Glomerular visceral epithelial cell (primary cell): Measurements from ENCODE around the gene ANK2.

ENCODE experiments used
- DNase-seq: peaks from one replicate; pipeline ENCODE4 v3.0.0-alpha.2; 2016; ENCODE audit errors: extremely low spot score

The ANK2 gene

DNA sequence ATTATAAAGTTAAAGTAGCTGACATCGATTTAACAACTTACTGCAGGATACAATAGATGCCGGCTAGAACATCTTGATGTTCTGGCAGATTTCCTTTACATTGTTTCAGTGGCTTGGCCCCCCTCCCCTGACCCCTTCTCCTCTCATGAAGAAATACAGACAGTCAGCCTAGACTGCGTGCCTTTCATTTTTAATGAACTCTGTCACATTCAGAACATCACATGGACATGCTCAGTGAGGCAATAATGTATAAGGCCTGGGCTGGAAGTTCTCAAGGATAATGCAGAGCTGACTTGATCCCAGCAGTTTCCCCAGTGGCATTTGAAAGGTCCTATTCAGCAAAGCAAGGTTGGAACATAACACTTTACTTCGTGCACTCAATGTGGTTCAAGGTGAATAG, 239.2 kb downstream of the ANK2 start:
- DNase-seq, result no peak

DNA sequence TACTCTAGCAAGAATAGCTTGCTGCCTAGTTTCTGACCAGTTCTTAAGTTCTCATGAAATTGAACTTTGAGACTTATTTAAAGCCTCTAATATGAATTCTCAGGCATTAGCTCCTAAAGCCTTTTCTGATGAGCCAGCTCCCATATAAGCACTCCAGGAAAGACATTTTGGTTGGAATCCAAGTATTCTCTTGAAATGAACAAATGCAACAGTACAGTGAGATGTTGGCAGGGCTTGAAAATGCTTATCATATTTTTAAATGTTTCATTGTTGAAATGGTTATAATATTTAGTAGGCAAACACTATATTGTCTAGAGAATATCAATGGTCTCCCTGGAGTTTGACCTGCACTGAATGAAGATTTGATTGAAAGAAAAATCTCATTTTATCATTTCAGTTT, 240.3 kb downstream of the ANK2 start:
- no peak for DNase-seq

DNA sequence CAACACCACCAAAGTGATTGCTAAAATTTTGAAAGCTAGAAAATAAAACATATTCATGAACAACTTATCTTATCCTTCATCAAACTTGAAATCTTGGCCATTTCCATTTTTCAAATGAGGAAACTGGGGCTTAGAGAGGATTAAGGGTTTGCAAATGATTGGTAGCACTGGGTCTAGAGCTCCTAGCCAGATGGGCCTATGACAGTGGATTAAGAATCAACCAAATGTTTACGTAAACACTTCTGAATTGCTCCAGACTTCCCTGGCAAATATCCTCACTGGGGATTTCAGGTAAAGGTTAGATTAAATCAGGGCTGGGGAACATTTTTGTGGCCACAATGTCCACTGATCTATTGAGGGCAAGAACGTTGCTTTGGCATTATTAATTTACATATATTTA, 241.2 kb downstream of the ANK2 start:
- DNase-seq, result no peak

DNA sequence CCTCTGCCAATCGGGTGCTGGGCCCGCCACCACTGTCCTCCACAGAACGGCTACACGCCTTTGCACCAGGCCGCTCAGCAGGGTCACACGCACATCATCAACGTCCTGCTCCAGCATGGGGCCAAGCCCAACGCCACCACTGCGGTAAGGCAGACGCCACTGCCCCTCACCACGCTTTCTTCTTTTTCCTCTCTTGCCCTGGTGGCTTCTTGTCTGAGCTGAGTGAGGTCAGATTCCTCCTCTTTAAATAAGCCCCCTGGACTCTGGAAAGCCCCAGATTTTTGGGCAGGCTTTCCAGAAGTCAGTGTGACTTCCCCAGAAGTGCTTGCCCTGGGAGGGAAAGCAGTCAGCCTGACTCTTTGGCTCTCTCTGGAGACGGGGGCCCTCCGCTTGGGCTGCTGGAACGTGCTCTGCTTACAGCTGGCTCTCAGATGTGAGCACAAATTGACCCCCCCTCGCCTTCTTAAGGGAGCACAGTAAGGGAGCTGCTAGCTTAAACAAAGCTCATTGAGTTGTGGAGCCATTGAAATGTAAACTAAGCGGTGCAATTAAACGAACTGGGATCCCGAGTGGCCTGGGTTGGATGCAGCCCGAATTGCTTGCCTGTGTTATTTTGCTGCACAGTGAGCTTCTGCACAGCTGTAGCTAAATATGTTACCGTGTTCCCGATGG, 243.1 kb downstream of the ANK2 start:
- DNase-seq, result no peak

DNA sequence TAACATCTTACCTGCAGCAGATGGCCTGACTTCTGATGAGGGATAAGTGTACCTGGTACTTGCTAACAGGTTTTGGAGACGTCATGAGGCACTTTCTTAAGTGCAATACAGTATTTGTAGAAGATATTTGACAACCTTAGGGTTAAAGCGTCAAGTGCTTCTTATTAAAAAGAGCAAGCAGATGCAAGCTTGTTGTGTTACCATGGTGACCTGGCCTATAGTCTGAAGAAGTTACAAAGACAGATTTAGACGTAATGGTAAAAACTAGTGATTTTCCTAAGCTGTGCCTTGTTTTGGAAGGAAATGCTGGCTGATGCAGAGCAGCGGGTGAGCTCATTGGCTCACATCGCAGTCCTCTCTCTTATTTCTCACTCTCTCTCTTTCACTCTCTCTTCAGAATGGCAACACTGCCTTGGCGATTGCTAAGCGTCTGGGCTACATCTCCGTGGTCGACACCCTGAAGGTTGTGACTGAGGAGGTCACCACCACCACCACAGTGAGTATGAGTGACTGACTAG, 243.6 kb downstream of the ANK2 start:
- DNase-seq, result no peak

DNA sequence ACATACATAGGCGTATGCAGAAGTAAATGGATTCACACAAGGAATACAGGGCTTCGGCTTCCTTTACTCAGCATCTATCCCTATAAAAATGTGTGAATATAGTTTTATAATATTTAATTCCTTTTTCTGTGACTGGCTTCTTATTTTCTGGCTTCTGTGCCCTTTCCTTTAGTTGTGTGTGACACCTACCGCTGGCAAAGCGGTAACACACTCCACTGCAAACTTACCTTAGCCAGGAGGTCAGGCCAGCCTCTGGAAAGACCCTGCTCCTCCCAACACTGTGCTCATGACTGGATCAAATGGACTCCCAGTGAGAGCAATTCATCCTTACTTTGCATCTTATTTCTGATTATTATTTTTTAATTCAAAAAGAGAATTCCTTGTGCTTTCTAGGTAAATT, 244.2 kb downstream of the ANK2 start:
- no peak for DNase-seq

DNA sequence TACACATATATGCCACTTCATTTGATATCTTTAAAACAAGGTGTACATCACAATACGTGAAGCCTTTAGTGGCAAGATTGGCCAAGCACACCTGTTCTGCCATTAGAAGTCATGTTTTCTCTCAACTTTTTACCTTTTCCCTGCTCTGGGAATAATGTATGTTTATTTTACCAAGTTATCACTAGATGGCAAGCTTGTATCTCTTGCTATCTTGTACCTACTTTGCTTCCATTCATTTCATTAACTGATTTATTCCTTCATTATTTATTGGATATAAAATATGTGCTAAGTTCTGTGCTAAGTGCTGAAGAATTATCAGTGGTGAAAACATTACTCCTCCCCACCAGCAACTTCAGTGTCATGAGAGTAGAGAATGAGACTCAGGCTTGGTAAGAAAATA, 245.5 kb downstream of the ANK2 start:
- no peak for DNase-seq

DNA sequence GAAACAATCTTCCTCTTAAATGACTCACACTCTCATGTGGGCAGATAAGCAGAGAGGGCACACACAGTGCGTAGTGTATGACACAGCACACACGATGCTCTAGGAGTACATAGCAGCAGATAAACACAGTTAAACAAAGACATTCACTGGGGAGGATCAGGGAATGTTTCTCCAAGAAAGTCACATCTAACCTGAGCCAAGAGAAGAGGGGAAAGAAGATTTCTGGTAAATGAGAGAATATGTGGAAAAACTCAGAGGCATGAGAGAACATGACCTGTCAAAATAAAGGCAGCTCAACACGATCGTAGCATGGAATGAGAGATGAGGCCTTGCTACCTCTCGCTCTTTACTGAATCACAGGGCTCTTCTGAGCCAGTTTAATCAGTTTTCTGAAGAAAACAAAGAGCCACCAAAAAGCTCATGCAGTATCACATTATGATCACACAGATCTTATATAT, 251.0 kb downstream of the ANK2 start:
- peak; percentile 53 for DNase-seq

DNA sequence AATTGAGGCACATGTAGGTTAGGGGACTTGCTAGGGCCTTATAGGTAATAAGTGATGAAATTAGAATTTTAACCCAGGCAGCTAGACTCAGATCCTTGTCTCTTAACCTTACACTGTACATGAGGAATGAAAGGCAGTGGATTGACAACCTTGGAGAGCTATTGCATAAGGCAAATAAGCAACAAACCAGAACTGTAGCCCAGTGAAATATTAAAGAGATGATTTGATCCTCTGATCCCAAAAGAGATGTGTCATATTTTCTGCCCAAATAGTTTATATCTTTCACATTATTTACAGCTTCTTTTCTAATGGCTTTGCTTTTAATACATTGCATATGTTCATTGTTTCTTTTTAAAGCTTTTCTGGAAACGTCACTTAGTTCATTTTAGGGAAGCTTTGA, 252.6 kb downstream of the ANK2 start:
- DNase-seq, result no peak

DNA sequence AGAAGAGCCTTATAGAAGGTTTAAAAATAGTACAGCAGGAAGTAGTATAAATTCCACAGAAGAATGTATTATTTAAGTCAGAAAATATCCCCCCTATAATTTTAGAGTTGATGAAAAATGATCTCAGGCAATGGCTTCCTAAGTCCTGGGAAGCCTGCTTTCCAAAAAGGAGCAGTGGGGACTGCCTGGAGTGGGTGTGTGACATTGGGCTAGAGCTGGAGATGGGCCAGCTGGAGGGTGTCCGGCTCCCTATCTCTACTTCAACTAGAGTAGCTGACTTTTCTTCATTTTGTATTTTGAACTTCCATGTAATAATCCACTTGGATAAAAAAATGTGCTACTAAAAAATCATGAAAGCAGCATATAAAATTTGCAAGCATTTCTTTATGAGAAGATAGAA, 253.9 kb downstream of the ANK2 start:
- no peak for DNase-seq

DNA sequence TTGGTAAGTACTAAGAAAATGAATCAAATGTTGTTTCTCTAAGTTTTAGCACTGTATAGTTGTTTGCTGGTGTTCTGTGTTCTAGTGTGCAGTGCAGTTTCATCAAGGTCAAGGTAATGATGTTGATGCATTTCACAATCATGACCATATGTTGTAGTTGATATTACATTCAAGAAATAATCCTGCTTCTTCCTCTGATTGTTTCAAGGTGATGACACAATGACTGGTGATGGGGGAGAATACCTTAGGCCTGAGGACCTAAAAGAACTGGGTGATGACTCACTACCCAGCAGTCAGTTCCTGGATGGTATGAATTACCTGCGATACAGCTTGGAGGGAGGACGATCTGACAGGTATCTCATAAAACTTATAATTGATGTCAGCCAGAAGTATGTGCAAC, 261.6 kb downstream of the ANK2 start:
- no peak for DNase-seq

DNA sequence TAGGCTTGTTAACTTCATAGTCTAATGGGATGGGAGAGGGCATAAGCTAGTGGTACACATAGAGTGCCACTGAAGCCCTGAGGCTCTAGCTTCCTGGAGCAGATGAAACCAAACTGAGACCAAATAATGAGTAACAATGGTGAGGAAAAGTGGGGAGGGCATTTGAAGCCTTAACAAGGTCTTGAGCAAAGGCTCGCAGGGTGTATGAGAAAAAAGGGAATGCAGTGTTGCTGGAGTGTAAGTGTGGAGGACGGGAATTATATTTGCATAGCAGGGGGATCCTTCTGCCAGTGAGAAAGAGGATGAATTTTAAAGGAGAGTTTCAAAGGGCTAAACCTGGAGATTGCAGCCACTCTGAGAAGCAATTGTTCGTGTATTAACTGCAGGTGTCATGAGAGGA, 263.1 kb downstream of the ANK2 start:
- DNase-seq, result no peak

DNA sequence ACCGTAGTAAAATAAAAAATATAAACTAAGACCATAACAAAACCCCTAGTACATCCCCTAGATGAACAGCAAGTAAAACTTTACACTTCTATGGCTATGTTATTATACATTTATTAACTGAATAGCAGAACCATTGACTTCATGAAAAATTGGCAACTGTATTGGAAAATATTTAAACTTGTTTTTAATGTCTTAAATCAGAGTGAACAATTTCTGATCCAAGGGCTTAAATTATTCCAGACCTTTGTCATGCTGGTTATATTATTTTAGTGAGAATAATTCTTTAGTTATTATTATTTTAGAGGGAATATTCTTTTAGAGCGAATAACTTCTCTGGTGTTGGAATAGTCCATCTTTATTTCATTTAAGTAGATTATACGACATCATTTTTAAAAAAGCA, 265.0 kb downstream of the ANK2 start:
- no peak for DNase-seq

DNA sequence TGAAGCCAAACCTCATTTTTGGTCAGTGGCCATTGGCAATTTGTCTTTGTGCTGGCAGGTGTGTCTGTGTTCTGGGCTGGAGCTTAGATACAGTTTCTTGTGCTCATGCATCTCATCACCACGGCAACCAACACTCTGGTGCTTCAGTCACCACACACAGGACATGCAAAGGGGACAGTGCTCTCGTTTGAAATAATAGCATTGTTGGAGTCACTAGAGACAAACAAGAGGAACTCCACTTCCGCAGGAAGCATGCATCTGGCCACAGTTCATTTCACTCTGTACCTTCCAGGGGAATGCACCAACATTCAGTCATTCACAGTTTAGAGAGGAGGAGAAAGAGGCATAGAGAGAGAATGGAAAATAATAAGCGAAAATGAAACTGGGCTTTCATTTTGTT, 267.4 kb downstream of the ANK2 start:
- DNase-seq, result no peak

DNA sequence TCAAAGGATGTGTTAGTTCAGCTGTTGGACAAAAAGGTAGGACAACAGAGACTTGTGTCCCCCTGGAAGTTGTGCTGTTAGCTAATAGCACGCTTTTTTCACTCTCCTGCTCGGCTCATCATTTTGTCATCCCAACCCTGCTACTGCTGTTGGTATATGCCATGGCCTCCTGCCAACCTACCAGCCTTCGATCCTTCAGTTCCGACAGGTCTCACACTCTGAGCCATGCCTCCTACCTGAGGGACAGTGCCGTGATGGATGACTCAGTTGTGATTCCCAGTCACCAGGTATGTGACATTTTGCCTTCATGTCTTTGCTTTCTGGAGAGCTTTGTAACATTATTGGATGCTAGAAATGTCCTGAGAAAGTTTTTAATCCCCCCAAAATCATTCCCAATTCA, 268.1 kb downstream of the ANK2 start:
- DNase-seq, result no peak

DNA sequence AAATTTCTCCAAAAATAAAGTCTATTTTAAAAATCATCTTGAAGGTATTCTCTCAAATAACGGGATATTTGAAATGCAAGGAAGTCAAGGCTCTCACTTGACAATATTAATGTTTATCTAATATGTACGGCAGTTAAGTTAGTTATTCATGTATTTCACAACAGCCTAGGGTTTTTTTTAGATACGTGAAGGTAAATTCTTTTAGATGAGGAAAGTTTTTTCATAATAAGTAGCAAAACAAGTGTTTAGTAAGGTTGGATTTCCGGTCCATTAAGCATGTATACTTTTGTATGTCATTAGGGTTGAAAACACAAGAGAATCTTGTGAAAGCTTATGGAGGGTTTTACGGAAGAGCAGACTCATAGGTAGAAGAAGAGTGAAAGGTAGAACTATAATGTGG, 273.3 kb downstream of the ANK2 start:
- no peak for DNase-seq

DNA sequence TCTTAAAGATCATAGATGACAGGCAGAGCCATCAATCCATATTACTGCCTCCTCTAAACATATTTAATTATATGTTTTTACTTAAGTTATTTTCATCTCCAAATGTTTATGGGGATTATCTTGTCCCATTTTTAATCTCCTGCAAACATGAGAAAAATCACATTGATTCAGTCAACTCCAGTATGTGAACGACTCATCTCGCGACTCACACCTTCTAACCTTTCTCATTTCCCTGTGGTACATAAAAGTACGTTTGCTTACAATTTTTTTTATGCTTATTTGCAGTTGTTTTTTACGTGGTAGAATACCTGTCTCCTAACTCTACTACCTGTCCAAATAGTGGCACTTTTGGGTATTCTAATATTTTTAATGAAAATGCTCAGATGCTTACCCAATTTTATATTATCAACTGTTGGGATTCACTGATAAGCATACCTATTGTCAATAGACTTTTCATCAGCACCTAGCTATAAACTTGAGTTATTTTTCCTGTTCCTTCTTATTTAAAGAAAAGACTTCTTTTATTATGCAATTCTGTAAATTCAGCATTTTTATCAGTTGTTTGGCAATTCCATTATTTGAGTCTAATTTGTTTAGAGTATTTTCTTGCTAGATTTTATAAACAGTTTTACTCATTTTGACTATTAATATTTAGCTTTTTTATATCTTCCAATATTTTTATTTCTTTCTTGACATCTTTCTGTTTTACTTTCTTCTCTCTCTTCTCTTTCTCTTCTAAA, 276.6 kb downstream of the ANK2 start:
- DNase-seq, result no peak

DNA sequence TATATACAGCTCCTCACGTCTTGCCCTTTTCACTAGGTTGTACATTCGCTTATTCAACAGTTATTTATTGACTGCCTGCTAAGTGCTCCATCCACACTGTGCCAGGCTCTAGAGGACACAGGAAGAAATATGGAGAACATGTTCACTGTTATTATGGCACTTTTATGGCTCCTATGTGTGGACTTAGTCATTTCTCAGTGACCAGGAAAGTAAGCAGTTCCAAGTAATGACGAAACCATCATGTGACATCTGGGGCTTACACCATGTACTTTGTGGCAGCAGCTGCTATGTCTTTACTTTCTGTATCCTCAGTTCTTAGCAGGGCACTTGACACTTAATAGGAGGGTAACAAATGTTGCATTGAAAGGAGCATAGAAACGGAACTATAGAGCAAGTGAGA, 278.0 kb downstream of the ANK2 start:
- DNase-seq, result no peak

DNA sequence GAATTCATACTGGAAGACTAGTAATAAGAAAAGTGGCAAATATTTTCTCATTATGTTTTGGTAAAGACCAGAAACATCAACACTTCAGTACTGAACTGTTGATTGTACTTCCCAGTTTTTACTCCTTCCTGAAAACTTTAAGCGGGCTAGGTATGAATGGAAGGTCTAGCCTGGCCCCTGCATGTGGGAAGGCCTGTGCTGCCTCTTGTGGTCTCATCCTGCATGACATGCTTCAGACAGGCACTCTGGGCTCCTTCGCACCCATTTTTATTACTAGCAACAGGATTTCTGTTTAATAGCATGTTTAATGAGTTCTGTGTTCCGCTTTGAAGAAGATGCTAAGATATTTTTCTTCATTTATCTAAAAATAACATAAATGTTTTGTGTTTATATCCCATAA, 279.1 kb downstream of the ANK2 start:
- DNase-seq, result peak; percentile 4

DNA sequence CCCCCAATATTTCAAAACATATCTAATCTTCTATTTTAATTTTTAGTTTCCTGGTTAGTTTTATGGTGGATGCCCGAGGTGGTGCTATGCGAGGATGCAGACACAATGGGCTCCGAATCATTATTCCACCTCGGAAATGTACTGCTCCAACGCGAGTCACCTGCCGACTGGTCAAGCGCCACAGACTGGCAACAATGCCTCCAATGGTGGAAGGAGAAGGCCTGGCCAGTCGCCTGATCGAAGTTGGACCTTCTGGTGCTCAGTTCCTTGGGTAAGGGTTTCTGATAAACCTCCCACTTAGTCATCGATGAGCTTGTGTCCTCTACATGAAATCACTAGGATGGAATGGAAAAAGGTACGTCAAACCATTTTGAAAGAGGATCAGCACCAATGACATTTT, 280.7 kb downstream of the ANK2 start:
- no peak for DNase-seq

DNA sequence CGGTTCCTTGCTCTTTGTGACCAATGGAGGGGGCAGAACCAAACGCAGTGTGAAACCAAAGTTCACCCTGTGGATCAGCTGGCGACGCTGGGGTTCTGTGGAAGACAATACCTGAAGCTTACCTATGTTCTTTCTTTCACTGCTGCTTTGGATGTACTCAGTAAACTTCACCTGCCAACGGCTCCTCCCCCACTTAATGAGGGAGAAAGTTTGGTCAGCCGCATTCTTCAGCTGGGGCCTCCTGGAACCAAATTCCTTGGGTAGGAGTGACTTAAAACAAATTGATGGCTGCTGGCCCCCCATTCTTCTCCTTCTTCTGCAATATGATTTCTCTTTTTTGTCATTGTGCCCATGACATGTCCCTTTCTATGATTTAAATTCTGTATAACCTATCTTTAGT, 282.4 kb downstream of the ANK2 start:
- no peak for DNase-seq

DNA sequence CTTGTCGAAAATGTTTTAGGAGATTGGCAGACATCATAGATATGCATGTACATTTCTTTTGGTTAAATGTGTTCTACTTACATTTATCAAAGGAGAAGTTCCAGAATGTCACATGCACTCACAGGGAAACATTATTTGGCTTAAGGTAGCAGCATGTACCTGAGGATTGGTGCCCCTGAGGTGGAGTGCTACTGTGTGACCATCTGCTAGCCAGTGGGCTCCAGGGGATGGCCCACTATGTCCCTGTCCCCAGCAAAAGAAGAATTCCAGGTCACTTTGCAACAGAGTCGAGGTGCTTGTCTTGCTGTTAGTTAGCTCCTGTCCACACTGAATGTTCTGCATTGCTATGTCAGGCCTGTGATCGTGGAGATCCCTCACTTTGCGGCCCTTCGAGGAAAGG, 283.2 kb downstream of the ANK2 start:
- no peak for DNase-seq

DNA sequence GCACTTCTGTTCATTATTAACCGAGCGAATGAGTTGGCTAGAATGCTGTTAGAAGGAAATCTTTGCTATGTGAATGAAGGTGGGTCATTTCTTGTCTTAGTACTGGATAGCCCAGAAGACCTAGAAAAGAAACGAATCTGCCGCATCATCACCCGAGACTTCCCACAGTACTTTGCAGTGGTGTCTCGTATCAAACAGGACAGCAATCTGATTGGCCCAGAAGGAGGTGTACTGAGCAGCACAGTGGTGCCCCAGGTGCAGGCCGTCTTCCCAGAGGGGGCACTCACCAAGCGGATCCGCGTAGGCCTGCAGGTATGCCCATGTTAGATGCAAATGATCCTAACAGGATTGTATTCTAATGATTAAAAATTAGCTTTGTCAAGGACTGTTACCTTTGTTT, 286.3 kb downstream of the ANK2 start:
- no peak for DNase-seq

DNA sequence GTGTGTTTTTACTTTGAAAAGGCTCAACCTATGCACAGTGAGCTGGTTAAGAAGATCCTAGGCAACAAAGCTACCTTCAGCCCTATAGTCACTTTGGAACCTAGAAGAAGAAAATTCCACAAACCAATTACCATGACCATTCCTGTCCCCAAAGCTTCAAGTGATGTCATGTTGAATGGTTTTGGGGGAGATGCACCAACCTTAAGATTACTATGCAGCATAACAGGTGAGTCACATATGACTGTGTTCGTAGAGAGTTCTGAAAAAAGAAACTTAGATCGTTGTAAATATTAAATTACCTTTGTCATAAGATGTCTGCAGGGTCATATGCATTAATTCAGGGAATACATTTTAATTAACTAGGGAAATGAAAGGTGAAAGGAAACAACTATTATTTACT, 287.1 kb downstream of the ANK2 start:
- peak; percentile 22 for DNase-seq
